Measurements from ENCODE around the gene CCT5. TPM values are rescaled to one million over a fixed set of nuclear protein-coding genes. Genes with fewer than 3 reads are reported as not detected.

The CCT5 gene
- total RNA-seq, 6 experiments from 2014 or later, result 274 to 362 (median 330) TPM

- H3K4me3 Mint-ChIP-seq, result peak overlapping the region; percentile 17; the same call in 1 of the 2 replicates
- H3K36me3 Mint-ChIP-seq (ENCODE audit: low read depth), result peaks cover 3% of the 10 kb centered on the region; the same call in 1 of the 2 replicates
- no peaks in the 10 kb centered on the region for H3K9me3 Mint-ChIP-seq
- TF ChIP-seq CTCF (IDR thresholded peaks at IDR 0.05), result no peak
- H3K4me1 Mint-ChIP-seq (ENCODE audit: low read depth), result peaks cover 46% of the 10 kb centered on the region
- peak overlapping the region; percentile 52 for H3K27ac Mint-ChIP-seq
- DNase-seq, result no peak
- no peaks in the 10 kb centered on the region; the same call in 1 of the 2 replicates for H3K27me3 Mint-ChIP-seq (ENCODE audit: insufficient read depth)
Observed at GRCh38 chr5:10214041-10214440, 36.0 kb upstream of the CCT5 start.

GRCh38 chr5:10215366-10215765 is 34.7 kb upstream of the CCT5 start:
- peaks cover 42% of the 10 kb centered on the region for H3K4me1 Mint-ChIP-seq (ENCODE audit: low read depth)

GRCh38 chr5:10216107-10216506 is 34.0 kb upstream of the CCT5 start:
- Mint-ChIP-seq H3K4me1 (ENCODE audit: low read depth) (peaks cover 38% of the 10 kb centered on the region), H3K9me3 (no peaks in the 10 kb centered on the region), H3K27ac (no peak overlapping the region), H3K27me3 (ENCODE audit: insufficient read depth) (no peaks in the 10 kb centered on the region; the same call in 1 of the 2 replicates), H3K36me3 (ENCODE audit: low read depth) (no peaks in the 10 kb centered on the region), H3K4me3 (no peak overlapping the region)
- DNase-seq, result no peak
- TF ChIP-seq CTCF (IDR thresholded peaks at IDR 0.05), result no peak

More at GRCh38 chr5:10215366-10215765, 34.7 kb upstream of the CCT5 start:
- H3K27me3 Mint-ChIP-seq (ENCODE audit: insufficient read depth), result no peaks in the 10 kb centered on the region; the same call in 1 of the 2 replicates
- H3K27ac Mint-ChIP-seq, result 0 out of 2 replicates have a peak overlapping the region, but pooled peaks have one; percentile 10
- H3K4me3 Mint-ChIP-seq, result no peak overlapping the region
- H3K36me3 Mint-ChIP-seq (ENCODE audit: low read depth), result no peaks in the 10 kb centered on the region
- no peak for TF ChIP-seq CTCF (IDR thresholded peaks at IDR 0.05)
- H3K9me3 Mint-ChIP-seq, result no peaks in the 10 kb centered on the region
- DNase-seq, result no peak

- Mint-ChIP-seq H3K36me3 (ENCODE audit: low read depth) (peaks cover 15% of the 10 kb centered on the region), H3K27me3 (ENCODE audit: insufficient read depth) (no peaks in the 10 kb centered on the region; the same call in 1 of the 2 replicates), H3K4me3 (no peak overlapping the region), H3K4me1 (ENCODE audit: low read depth) (peaks cover 26% of the 10 kb centered on the region), H3K9me3 (no peaks in the 10 kb centered on the region), H3K27ac (no peak overlapping the region)
- no peak for TF ChIP-seq CTCF (IDR thresholded peaks at IDR 0.05)
- no peak for DNase-seq
Observed at GRCh38 chr5:10218658-10219057, 31.4 kb upstream of the CCT5 start.

- H3K27ac Mint-ChIP-seq, result no peak overlapping the region
- peaks cover 19% of the 10 kb centered on the region for H3K36me3 Mint-ChIP-seq (ENCODE audit: low read depth)
- H3K27me3 Mint-ChIP-seq (ENCODE audit: insufficient read depth), result no peaks in the 10 kb centered on the region; the same call in 1 of the 2 replicates
- H3K4me3 Mint-ChIP-seq, result no peak overlapping the region
- peaks cover 22% of the 10 kb centered on the region for H3K4me1 Mint-ChIP-seq (ENCODE audit: low read depth)
- no peaks in the 10 kb centered on the region for H3K9me3 Mint-ChIP-seq
- TF ChIP-seq CTCF (IDR thresholded peaks at IDR 0.05), result no peak
- no peak for DNase-seq
Observed at GRCh38 chr5:10219068-10219467, 31.0 kb upstream of the CCT5 start.

All from HFFc6 (cell line).